Putamen (tissue), 1 donor: Measurements from ENCODE around the gene GAK.
A peak's percentile ranks its signal among the peaks of the same experiment; 100 is the strongest.

ENCODE experiments used
- DNase-seq: peaks from one replicate; pipeline ENCODE4 v3.0.0-alpha.2; 2016; ENCODE audit warnings: low spot score

GAK gene

DNA sequence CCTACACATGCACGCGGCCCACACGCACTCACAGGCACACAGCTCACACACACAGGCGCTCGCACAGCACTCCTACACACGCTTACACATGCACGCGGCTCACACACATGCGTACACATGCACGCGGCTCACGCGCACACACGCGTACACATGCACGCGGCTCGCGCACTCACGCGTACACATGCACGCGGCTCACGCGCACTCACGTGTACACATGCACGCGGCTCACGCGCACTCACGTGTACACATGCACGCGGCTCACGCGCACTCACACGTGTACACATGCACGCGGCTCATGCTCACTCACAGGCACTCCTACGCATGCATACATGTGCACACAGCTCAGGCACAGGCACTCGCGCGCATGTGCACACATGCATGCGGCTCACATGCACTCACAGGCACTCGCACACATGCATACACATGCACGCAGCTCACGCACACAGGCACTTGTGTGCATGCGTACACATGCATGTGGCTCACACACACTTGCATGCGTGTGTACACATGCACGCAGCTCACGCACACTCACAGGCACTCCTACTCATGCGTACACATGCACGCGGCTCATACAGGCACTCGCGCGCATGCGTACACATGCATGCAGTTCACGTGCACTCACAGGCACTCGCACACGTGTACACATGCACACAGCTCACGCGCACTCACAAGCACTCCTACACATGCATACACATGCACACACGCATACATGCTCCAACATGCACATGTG is 44.9 kb downstream of the GAK start:
- no peak for DNase-seq

DNA sequence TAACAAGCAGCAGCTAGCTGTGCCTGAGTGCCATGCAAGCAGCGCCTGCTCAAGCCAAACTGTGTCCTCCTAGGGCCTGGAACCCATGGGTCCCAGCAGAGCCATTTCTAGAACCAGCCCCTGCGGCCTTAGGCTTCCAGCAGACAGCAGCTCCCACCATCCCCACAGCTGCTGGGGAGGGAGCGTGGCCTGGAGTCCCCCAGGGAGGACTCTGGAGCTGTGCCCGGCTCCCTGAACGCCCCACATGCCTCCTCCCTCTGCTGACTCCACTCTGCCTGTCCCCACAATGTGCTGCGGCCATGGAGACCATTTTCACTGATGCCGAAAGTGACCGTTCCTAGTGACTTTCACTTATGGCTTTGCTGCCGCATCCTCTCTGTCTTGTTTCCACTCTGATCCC is 45.9 kb downstream of the GAK start:
- no peak for DNase-seq

DNA sequence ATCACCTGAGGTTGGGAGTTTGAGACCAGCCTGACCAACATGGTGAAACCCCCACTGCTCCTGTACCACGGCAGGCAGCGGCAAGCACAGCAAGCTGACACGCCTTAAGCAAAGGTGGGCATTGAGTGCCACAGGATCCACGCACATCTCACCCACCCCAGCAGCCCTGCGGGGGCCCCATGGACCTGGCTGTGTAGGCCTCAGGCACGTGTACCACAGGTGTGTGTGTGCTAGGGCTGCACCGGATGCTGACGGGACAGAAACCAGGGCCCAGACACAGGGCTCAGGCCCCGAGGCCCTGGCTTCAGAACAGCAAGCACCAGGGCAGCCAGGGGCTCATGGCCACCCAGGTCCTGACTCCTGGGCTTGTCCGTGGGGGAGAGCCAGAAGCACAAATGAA is 46.8 kb downstream of the GAK start:
- DNase-seq, result no peak

DNA sequence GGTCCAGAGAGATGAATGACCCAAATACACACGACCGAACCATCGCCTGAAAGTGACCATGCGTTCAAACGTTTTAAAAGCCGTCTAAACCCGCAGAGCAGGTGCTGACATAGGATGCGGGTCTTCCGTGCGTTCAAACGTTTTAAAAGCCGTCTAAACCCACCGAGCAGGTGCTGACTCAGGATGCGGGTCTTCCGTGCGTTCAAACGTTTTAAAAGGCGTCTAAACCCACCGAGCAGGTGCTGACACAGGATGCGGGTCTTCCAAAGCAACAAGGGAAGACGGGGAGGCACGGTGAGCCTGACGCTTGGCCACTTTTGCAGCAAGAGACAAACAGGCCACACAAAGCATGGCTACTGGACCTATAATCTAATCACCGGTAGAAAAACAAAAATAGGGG is 47.2 kb downstream of the GAK start:
- DNase-seq, result no peak

DNA sequence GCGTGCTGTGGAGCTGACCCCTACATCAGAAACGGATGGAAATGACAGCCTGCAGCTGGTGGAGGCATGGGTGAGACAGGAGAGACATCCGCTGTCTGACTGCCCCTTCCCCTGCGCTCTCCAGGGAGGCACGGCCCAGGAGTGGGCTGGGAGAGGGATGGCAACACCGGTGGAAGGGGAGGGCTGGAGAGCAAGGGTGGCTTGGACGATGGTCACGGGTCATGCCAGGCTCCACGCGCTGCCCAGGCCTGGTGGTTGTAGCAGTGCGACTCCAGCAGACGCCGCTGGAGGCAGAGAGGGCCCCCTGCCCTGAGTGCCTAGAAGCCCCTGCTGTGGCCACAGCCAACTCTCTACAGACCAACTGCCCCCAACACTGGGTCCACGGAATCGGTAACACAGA is 47.9 kb downstream of the GAK start:
- DNase-seq, result no peak

DNA sequence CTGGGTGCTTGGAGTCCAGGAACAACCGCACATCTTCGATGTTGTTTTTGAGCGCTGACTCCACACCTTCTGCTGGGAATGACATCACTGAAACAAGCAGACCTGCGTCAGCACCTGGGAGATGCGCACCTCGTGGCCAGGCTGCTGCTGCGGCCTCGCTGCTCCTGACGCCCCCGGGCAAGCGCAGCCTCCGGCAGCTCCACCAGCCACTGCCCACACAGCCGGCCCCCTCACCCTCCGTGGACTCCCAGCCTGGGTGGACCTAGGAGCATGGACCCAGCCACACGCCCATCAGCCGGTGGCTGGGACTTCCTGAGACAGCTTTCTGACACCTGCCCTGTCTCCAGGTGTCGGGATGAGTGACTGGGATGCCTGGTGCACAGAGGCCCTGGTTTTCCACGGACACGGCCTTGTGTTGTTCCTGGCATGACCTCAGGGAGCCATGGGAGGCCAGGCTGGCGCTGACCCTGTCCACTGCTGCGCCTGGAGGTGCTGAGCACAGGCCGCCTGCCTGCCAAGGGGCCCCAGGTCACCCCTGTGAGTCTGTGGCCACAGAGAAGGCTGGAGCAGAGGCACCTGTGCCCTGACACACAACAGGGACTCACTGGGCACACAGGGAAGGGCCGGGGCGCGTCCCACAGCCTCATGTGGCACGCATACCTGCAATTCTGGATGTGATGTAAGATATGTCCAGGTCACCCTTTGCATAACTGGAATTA is 48.6 kb downstream of the GAK start:
- no peak for DNase-seq

DNA sequence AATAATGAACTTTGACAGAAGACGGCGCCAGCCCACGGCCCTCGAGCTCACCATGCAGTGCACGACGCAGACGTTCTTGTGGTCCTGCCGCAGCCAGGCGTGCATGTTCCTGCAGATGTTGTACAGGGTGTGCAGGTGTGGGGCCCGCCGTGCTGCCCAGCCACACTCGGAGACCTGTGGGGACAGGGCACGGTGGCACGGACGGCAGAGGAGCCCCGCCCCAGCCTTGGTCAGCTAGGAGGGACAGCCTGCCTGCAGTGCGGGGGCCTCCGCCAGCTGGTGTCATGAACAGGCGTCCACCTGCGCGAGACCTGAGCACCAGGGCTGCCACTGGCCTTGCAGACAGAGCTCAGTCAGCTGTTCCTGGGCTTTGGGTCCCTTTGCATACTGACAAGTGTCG is 49.5 kb downstream of the GAK start:
- no peak for DNase-seq

DNA sequence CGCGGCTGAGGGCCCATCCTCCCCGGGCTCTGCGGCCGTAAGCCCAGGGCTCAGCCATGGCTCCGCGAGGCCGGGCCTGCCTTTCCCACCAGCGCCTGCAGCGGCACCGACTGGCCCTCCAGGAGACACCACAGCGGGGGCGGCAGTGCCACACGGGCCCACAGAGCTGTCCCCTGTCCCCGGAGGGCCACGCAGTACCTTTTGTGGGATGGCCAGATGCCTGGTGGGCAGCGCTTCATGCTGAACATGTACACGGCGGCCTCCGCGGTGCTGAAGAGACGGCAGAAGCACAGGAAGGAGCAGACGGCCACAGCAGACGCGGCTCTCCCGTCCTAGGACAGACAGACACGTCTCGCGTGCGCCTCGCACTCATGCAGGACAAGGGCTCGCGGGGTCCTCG is 50.4 kb downstream of the GAK start:
- no peak for DNase-seq

DNA sequence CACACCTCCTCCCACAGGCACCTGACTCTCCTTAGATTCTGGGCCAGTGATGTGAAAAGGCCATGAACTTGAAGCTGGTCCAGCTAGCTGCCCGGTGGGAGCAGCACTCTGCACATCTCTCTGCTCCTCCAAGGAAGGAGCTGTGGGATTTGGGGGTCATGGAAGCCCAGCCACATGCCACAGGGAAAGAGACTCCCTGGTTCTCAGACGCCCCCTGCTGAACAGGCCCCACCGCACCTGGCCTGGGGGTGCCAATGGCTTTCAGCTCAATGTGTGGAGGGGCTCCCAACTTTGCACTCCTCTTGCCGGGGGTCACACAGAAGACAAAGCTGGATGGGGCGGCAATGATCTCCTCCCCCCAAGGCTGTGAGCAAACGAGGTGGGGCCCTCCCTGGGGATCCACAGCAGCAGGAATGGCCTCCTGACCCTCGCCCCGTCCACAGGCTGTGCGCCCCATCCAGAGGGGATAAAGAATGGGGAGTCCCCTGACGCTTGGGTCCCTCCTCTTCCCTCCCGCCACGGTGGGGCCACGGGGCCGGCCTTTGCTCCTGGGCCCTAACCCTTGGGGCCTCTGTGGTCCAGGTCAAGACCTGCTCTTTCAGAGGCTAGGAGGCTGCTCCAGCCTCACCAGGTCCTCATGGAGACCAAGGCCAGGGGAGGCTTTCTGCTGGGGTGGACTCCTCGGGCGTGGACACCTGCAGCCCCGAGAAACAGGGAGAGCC is 51.3 kb downstream of the GAK start:
- no peak for DNase-seq

DNA sequence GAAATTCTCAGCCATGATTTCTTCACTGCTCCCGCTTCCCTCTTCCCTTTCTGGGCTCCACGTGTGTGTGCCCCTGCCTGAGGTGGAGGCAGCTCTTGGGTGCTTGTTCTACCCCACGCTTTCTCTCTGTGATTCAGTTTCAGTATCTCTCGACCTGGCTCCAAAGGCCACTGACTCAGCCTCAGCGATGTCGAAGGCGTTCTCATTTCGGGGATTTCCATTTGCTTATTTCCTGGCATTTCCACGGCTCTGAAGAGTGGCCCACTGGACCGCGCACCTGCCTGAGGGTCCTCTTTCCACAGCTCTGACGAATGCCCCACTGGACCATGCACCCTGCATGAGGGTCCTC is 52.4 kb downstream of the GAK start:
- DNase-seq, result peak; percentile 59

DNA sequence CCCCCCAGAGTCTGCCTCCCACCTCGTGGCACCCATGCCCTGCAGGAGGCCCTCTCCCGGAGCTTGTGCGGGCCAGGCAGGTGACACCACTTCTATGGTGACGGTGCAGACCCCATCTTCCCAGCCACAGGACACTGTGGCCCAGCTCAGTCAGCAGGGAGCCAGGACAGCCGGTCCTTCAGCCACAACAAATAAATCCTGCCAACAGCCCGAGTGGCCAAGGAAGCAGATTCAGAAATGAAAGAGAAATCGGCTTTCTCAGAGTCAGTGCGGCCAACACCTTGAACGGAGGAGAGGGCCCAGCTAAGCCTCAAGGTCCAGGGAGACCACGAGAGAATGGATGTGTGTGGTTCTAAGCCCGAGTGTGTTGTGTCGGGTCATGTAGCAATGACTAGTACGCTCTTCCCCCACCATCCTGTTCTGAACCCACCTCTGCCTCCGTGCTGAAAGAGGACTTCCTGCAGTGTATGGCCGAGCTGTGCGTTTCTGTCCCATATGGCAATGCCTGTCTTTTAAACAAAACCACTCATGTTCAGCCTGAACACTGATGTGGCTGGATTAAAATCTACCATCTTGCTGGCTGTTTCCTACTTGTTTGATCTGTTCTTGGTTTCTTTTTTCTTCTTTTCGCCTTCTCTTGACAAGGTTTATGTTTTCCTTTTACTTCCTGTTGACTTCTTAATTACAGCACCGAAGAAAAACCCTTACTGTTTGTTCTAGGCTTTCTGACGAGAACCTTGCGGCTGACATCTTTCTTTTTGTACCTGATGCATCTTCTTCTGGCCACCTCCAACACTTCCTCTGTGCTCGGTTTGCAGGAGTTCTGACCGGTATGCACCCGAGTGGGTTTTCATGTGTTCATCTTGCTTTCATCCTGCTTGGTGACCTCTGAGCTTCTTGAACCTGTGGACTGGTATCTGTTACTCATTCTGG is 53.1 kb downstream of the GAK start:
- DNase-seq, result no peak

DNA sequence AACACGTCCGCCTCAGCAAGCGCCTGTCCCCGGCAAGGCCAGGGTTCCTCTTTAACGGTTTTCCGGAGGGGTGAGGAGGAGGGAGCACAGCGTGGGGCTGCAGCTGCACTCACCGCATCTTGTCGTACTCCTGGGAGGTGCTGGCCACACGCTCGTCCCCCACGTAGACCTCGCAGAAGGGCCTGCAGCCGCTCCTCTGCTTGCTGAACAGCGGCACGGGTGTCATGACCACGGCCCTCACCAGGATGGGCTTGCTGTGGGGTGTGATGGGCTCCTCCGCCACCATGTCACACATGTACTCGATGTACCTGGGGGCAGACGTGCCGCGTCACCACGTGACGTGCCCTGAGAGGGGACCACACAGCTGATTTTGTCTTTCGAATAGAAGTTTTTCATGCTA is 54.6 kb downstream of the GAK start:
- DNase-seq, result no peak

DNA sequence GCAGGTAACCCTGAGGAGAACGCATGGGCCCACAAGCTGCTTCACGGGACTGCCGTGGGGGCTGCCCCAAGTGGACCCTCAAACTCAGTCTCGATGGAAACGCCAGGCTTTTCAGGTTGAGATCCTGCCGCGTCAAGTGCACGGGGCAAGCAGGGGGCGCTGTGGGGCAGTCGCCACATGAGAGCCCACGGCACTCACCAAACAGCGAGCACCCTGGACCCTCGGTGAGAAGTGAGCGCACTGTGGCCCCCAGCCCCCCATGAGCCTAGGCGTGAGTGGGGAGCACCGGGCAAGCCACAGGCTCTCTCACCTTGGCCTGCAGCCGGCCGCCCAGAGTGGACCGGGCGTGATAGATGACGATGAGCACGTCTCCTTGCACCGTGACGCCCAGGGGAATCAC is 55.3 kb downstream of the GAK start:
- no peak for DNase-seq

DNA sequence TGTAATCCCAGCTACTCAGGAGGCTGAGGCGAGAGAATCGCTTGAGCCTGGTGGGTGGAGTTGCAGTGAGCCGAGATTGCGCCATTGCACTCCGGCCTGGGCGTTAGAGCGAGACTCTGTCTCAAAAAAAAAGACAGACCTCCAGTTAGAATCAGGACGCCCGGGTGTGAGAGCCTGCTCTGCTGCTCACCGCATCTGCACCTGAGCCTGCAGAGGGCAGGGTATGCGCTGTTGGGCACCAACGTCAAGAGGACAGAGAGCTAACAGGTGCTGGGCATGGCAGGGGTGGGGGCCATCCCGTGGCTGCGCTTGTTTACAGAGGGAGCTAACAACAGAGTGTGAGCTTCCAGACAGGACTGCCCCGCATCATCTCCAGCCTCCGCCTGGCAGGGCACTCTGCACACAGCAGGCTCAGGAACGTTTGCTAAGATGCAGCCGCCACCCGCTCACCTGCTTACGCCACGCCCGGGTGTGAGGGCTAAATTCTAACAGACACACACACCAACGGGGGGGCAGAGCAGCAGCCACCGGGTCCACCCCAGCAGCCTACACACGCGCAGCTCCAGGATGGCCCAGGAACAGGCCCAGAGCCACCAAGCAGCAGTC is 56.2 kb downstream of the GAK start:
- no peak for DNase-seq

DNA sequence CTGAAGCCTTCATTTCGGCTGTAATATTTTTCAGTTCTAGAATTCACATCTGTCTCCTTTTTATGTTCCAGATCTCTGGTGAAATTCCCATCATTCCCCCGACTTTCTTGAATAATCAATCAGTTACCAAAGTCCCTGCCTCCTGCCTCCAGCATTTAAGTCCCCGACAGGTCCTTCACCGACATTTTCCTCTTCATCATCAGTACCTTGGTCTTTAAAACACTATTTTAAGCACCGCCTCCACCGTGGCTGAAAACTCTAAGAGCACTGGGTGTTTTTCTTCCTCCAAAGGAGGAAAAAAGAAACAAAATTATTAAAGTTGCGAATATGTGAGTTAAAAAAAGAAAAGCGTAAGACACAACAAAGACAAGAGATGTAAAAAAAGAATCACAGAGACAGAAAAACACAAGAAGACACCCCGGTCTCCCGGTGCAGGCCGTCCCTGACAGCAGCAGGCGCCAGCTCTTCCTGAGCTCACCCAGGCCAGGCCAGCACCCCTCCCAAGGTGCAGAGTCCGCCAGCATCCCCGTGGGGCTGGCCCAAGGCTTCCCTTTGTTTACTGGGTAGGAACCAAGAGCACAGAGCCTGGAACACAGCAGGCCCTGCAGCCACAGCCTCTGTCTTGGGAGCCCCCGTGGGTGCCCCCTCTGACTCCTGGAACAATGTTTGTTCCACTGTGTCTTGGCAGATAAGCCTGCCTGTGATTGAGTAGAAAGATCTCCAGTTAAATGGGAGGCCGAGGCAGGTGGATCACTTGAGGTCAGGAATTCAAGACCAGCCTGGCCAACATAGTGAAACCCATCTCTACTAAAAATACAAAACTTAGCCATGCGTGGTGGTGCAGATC is 56.9 kb downstream of the GAK start:
- peak; percentile 39 for DNase-seq

DNA sequence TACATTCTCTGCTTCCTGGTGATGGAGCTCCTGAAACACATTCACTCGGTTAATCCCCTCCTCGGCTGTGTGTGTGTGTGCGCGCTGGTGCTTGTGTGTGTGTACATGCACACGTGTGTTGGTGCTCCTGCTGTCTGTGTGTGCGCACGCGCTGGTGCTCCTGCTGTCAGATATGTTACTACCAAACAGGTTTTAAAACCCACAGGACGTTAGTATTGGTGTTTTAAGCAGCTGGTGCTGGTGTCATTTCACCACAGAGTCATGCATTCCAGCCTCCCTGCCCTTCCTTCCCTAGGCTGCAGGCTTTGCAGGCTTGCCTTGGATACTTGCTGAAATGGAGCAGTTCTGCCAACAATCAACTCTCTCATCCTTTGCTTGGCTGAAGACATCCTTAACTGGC is 58.1 kb downstream of the GAK start:
- no peak for DNase-seq

DNA sequence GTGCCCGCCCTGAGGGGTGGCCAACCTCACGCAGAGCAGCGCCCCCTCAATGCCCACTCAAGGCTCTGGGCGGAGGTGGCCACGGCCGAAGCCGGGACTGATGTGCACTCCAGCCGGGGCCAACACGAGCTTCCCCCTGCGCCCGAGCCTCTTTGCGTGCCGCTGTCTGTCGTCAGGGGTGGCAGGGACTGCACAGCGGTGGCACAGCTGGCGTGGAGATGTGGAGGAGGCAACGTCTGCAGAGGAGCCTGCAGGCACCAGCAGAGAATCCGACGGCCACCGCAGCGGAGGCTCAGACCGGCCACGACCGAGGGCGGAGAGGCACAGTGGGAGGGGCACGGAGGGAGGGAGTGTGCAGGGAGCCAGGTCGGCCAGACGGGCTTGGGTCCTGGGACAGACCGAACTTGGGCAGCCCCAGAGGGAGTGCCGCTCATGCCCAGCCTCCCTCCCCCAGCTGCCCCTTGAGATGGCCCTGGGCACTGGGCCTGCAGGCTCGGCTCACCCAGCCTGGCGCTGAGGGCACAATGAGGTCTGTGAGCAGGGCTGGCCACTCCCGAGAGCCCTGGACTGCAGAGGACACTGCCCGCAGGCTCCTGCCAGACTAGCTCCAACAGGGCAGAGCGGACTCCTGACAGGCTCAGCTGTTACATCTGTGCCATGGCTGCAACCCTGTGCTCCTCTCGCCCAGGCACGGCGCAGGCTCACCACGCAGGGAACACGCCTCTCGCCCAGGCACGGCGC is 59.7 kb downstream of the GAK start:
- DNase-seq, result peak; percentile 22

DNA sequence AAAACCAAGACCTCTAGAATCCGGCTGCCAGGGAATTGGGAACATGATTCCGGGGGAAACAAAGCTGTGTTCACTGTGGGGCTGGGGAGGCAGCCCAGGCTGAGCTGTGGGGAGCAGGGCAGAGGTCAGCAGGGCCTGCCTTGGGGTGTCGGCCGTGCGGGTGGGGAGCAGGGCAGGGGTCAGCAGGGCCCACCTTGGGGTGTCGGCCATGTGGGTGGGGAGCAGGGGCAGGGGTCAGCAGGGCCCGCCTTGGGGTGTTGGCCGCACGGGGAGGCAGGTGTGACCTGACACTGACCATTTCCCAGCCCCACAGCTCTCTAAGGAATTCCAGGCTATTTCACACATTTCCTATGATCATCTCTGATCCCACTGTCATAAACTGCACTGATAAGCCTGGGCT is 60.6 kb downstream of the GAK start:
- DNase-seq, result no peak

DNA sequence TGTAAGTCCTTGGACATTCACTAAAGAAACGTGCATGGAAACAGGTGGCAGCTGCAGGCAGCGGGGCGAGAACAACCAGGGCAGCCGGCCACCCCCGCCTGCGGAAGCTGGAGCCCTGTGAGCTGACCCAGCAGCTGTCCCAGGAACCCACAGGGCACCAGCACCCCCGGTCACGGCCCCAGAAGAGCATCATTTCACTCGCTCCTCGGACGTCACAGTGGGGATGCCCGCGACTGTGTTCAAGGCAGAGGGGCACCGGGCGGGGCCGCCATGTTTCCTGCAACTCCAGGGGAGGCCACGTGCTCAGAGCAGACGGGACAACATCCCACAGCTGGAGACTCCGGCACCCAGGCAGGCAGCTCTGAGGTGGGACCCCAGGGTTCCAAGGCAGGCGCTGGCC is 61.2 kb downstream of the GAK start:
- DNase-seq, result no peak

DNA sequence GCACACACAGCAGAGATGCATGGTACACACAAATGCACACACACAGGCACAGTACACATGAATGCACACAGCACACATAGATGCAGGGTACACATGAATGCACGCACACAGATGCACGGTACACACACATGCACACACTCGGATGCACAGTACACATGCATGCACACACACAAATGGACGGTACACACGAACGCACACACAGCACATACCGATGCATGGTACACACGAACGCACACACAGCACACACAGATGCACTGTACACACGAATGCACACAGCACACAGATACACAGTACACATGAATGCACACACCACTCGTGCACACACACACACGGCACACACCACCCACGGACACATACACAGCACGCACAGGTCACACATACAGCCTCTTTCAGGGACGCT is 62.3 kb downstream of the GAK start:
- DNase-seq, result no peak
